HEK293 (cell line): ENCODE data around the gene TRPV5.

Source experiments
- CTCF ChIA-PET: fragments of 350-600 bp; formaldehyde crosslinking; extraction: SDS; loops from one replicate; lab custom pipeline; 2021; ENCODE audit warnings: antibody characterized with exemption; lab: Yijun Ruan, JAX
- POLR2A ChIA-PET: fragments of 300-600 bp; formaldehyde crosslinking; extraction: SDS; loops from one replicate; lab custom pipeline; 2020; ENCODE audit warnings: antibody characterized with exemption, inconsistent platforms; lab: Yijun Ruan, JAX
- H3K27ac ChIP-seq: fragments of 200-500 bp; sonication (Bioruptor generic); 2 replicates; pipeline ENCODE4 v1.5.1; 2014; ENCODE audit warnings: low read depth, low read length, control low read depth, inconsistent platforms; ENCODE audit errors: extremely low read depth
- H3K36me3 ChIP-seq, 2 experiments: fragments of 200-500 bp in 1 of 2; sonication (Bioruptor generic) in 1 of 2; 1 replicate in 1 of 2; 2 replicates in 1 of 2; pipeline ENCODE4 v1.5.1; 2014 to 2017; ENCODE audit warnings: inconsistent platforms in 2 of 2, low read length in 2 of 2; ENCODE audit not compliant: control insufficient read depth in 2 of 2, insufficient read depth in 1 of 2
- H3K4me1 ChIP-seq: fragments of 200-500 bp; sonication (Bioruptor generic); 2 replicates; pipeline ENCODE4 v1.5.1; 2014; ENCODE audit warnings: mild to moderate bottlenecking, low read length, inconsistent platforms; ENCODE audit not compliant: control insufficient read depth, insufficient read depth
- H3K4me3 ChIP-seq: 2 replicates; pipeline ENCODE4 v1.5.1; 2011; ENCODE audit warnings: low read depth, mild to moderate bottlenecking, control low read depth, low read length, moderate library complexity
- H3K9me3 ChIP-seq: fragments of 200-500 bp; sonication (Bioruptor generic); 2 replicates; pipeline ENCODE4 v1.5.1; 2014; ENCODE audit warnings: low read depth, low read length, inconsistent platforms; ENCODE audit not compliant: control insufficient read depth, insufficient read depth
- OSR2 ChIP-seq: fragments of 450-650 bp; formaldehyde crosslinking; IDR thresholded peaks from 2 replicates; pipeline ENCODE4 v1.5.1; 2016; ENCODE audit warnings: missing biosample characterization, missing genetic modification characterization
- ZNF16 ChIP-seq: fragments of 450-650 bp; formaldehyde crosslinking; IDR thresholded peaks from 2 replicates; pipeline ENCODE4 v1.5.1; 2016; ENCODE audit warnings: low read depth, missing biosample characterization, missing genetic modification characterization
- ZNF202 ChIP-seq: fragments of 450-650 bp; formaldehyde crosslinking; IDR thresholded peaks from 2 replicates; pipeline ENCODE4 v1.5.1; 2016; ENCODE audit warnings: missing biosample characterization, missing genetic modification characterization, borderline replicate concordance
- ZNF214 ChIP-seq: fragments of 450-650 bp; formaldehyde crosslinking; IDR thresholded peaks from 2 replicates; pipeline ENCODE4 v1.5.1; 2017; ENCODE audit warnings: missing biosample characterization, mild to moderate bottlenecking, missing genetic modification characterization, borderline replicate concordance
- ZNF266 ChIP-seq: fragments of 450-650 bp; formaldehyde crosslinking; IDR thresholded peaks from 2 replicates; pipeline ENCODE4 v1.5.1; 2016; ENCODE audit warnings: missing biosample characterization, missing genetic modification characterization, low read depth
- ZNF416 ChIP-seq: fragments of 450-650 bp; formaldehyde crosslinking; IDR thresholded peaks from 2 replicates; pipeline ENCODE4 v1.5.1; 2016; ENCODE audit warnings: missing biosample characterization, missing genetic modification characterization
- ZNF423 ChIP-seq: fragments of 450-650 bp; formaldehyde crosslinking; IDR thresholded peaks from 2 replicates; pipeline ENCODE4 v1.5.1; 2016; ENCODE audit warnings: missing biosample characterization, missing genetic modification characterization
- ZNF660 ChIP-seq: fragments of 450-650 bp; IDR thresholded peaks from 2 replicates; pipeline ENCODE4 v1.5.1; 2018; ENCODE audit warnings: missing biosample characterization, mild to moderate bottlenecking, missing genetic modification characterization
- ZSCAN16 ChIP-seq: fragments of 450-650 bp; formaldehyde crosslinking; IDR thresholded peaks from 2 replicates; pipeline ENCODE4 v1.5.1; 2016; ENCODE audit warnings: missing biosample characterization, missing genetic modification characterization
- TF ChIP-seq, protein P1 (sequence below): fragments of 450-650 bp; formaldehyde crosslinking; IDR thresholded peaks from 2 replicates; pipeline ENCODE4 v1.5.1; 2016; ENCODE audit warnings: missing biosample characterization, missing genetic modification characterization, low read depth
- TF ChIP-seq, protein P2 (sequence below): fragments of 450-650 bp; formaldehyde crosslinking; conservative IDR thresholded peaks from 2 replicates; pipeline ENCODE4 v1.5.1; 2016; ENCODE audit warnings: low read depth, missing biosample characterization, missing genetic modification characterization
- TF ChIP-seq, protein P3 (sequence below): fragments of 450-650 bp; formaldehyde crosslinking; IDR thresholded peaks from 2 replicates; pipeline ENCODE4 v1.5.1; 2016; ENCODE audit warnings: missing biosample characterization, missing genetic modification characterization, borderline replicate concordance
- TF ChIP-seq, protein P4 (sequence below): fragments of 450-650 bp; formaldehyde crosslinking; IDR thresholded peaks from 2 replicates; pipeline ENCODE4 v1.5.1; 2016; ENCODE audit warnings: missing biosample characterization, missing genetic modification characterization, borderline replicate concordance

The TRPV5 gene

DNA sequence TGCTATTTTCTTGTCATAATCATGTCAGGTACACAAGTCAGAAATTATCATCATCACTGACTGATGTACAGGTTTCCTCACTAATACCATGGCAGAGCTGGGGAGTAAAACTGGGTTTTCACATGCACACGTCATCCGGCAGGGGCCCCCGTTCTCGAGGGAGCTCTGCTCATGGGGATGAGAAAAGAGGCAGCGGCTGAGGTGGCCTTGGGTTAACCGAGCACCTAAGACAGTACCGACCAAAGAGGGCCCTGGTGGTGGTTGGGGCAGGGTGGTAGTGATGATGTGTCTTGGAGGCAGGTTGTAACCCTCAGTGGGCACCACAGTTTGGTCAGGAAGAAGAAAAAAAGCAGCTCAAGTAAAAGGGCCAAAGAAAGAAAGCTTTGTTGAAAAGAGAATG, 35.9 kb downstream of the TRPV5 start (continued):
- TF ChIP-seq ZNF16 (tag by site-specific recombination) (no peak), ZNF423 (no peak), ZNF660 (tag by site-specific recombination) (no peak), ZNF214 (tag by site-specific recombination) (no peak), ZNF266 (tag by site-specific recombination) (no peak), ZNF202 (tag by site-specific recombination) (no peak)
- TF ChIP-seq, protein P1, sequence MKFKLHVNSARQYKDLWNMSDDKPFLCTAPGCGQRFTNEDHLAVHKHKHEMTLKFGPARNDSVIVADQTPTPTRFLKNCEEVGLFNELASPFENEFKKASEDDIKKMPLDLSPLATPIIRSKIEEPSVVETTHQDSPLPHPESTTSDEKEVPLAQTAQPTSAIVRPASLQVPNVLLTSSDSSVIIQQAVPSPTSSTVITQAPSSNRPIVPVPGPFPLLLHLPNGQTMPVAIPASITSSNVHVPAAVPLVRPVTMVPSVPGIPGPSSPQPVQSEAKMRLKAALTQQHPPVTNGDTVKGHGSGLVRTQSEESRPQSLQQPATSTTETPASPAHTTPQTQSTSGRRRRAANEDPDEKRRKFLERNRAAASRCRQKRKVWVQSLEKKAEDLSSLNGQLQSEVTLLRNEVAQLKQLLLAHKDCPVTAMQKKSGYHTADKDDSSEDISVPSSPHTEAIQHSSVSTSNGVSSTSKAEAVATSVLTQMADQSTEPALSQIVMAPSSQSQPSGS, result no peak
- TF ChIP-seq, all 188 proteins: peak for 0

DNA sequence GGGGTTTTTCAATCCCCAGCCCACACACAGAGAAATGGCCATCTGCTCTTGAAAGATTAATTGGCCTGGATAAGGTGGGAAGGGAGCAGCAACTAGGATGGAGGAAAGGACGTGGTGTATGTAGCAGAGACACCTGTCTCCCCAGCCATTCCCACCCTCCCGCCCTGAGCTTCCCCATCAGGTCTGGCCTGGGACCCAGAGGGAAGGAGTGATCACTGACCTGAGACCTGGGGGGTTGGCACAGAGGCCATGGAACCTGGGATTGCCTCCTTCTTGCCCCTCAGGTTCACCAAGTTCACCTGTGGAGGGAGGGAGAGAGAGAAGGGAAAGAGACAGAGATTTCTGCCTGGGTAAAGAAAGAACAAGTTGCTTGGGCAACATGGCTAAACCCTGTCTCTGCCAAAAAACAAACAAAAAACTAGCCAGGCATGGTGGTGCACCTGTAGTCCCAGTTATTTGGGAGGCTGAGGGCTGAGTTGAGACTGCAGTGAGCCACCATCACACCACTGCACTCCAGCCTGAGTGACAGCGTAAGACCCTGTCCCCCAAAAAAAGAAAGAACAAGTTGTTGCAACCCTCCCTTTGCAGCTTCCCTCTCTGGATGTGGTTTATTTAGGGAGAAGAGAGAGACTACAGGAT, 36.7 kb downstream of the TRPV5 start:
- Histone ChIP-seq H3K4me3 (no peak overlapping the region), H3K27ac (no peak overlapping the region), H3K36me3 (no peaks in the 10 kb centered on the region), H3K9me3 (no peaks in the 10 kb centered on the region), H3K4me1 (no peaks in the 10 kb centered on the region)
- TF ChIP-seq ZNF416 (tag by site-specific recombination) (no peak), OSR2 (tag by site-specific recombination) (no peak), ZSCAN16 (tag by site-specific recombination) (no peak)
- TF ChIP-seq, protein P2, sequence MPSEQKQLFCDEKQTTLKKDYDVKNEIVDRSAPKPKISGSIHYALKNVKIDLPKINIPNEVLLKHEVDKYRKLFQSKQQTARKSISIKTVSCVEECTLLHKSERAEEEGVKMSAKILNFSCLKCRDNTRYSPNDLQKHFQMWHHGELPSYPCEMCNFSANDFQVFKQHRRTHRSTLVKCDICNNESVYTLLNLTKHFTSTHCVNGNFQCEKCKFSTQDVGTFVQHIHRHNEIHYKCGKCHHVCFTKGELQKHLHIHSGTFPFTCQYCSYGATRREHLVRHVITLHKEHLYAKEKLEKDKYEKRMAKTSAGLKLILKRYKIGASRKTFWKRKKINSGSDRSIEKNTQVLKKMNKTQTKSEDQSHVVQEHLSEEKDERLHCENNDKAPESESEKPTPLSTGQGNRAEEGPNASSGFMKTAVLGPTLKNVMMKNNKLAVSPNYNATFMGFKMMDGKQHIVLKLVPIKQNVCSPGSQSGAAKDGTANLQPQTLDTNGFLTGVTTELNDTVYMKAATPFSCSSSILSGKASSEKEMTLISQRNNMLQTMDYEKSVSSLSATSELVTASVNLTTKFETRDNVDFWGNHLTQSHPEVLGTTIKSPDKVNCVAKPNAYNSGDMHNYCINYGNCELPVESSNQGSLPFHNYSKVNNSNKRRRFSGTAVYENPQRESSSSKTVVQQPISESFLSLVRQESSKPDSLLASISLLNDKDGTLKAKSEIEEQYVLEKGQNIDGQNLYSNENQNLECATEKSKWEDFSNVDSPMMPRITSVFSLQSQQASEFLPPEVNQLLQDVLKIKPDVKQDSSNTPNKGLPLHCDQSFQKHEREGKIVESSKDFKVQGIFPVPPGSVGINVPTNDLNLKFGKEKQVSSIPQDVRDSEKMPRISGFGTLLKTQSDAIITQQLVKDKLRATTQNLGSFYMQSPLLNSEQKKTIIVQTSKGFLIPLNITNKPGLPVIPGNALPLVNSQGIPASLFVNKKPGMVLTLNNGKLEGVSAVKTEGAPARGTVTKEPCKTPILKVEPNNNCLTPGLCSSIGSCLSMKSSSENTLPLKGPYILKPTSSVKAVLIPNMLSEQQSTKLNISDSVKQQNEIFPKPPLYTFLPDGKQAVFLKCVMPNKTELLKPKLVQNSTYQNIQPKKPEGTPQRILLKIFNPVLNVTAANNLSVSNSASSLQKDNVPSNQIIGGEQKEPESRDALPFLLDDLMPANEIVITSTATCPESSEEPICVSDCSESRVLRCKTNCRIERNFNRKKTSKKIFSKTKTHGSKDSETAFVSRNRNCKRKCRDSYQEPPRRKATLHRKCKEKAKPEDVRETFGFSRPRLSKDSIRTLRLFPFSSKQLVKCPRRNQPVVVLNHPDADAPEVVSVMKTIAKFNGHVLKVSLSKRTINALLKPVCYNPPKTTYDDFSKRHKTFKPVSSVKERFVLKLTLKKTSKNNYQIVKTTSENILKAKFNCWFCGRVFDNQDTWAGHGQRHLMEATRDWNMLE, result no peak
- TF ChIP-seq, protein P3, sequence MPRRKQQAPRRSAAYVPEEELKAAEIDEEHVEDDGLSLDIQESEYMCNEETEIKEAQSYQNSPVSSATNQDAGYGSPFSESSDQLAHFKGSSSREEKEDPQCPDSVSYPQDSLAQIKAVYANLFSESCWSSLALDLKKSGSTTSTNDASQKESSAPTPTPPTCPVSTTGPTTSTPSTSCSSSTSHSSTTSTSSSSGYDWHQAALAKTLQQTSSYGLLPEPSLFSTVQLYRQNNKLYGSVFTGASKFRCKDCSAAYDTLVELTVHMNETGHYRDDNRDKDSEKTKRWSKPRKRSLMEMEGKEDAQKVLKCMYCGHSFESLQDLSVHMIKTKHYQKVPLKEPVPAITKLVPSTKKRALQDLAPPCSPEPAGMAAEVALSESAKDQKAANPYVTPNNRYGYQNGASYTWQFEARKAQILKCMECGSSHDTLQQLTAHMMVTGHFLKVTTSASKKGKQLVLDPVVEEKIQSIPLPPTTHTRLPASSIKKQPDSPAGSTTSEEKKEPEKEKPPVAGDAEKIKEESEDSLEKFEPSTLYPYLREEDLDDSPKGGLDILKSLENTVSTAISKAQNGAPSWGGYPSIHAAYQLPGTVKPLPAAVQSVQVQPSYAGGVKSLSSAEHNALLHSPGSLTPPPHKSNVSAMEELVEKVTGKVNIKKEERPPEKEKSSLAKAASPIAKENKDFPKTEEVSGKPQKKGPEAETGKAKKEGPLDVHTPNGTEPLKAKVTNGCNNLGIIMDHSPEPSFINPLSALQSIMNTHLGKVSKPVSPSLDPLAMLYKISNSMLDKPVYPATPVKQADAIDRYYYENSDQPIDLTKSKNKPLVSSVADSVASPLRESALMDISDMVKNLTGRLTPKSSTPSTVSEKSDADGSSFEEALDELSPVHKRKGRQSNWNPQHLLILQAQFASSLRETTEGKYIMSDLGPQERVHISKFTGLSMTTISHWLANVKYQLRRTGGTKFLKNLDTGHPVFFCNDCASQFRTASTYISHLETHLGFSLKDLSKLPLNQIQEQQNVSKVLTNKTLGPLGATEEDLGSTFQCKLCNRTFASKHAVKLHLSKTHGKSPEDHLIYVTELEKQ (tag by site-specific recombination), result no peak
- TF ChIP-seq, protein P4, sequence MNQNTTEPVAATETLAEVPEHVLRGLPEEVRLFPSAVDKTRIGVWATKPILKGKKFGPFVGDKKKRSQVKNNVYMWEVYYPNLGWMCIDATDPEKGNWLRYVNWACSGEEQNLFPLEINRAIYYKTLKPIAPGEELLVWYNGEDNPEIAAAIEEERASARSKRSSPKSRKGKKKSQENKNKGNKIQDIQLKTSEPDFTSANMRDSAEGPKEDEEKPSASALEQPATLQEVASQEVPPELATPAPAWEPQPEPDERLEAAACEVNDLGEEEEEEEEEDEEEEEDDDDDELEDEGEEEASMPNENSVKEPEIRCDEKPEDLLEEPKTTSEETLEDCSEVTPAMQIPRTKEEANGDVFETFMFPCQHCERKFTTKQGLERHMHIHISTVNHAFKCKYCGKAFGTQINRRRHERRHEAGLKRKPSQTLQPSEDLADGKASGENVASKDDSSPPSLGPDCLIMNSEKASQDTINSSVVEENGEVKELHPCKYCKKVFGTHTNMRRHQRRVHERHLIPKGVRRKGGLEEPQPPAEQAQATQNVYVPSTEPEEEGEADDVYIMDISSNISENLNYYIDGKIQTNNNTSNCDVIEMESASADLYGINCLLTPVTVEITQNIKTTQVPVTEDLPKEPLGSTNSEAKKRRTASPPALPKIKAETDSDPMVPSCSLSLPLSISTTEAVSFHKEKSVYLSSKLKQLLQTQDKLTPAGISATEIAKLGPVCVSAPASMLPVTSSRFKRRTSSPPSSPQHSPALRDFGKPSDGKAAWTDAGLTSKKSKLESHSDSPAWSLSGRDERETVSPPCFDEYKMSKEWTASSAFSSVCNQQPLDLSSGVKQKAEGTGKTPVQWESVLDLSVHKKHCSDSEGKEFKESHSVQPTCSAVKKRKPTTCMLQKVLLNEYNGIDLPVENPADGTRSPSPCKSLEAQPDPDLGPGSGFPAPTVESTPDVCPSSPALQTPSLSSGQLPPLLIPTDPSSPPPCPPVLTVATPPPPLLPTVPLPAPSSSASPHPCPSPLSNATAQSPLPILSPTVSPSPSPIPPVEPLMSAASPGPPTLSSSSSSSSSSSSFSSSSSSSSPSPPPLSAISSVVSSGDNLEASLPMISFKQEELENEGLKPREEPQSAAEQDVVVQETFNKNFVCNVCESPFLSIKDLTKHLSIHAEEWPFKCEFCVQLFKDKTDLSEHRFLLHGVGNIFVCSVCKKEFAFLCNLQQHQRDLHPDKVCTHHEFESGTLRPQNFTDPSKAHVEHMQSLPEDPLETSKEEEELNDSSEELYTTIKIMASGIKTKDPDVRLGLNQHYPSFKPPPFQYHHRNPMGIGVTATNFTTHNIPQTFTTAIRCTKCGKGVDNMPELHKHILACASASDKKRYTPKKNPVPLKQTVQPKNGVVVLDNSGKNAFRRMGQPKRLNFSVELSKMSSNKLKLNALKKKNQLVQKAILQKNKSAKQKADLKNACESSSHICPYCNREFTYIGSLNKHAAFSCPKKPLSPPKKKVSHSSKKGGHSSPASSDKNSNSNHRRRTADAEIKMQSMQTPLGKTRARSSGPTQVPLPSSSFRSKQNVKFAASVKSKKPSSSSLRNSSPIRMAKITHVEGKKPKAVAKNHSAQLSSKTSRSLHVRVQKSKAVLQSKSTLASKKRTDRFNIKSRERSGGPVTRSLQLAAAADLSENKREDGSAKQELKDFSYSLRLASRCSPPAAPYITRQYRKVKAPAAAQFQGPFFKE (tag by site-specific recombination), result no peak
- CTCF ChIA-PET, result interaction anchor here (1.0 kb wide), 1 partner anchor 104 kb away, joined by 5 read pairs; no protein-coding TSS in a partner anchor
- POLR2A ChIA-PET, result interaction anchor here (0.5 to 0.6 kb wide), 2 partner anchors 17 to 419 kb away, joined by 3 read pairs; no protein-coding TSS in a partner anchor
